Subcutaneous adipose tissue (tissue), 4 donors: ENCODE results near the gene SPTBN1. TPM values are rescaled to one million over a fixed set of nuclear protein-coding genes. Genes with fewer than 3 reads are reported as not detected.

Source experiments
- CTCF ChIP-seq: fragments of 450-650 bp; IDR thresholded peaks from one replicate; pipeline ENCODE4 v1.5.1; 2016; ENCODE audit warnings: low read depth, mild to moderate bottlenecking, control low read depth, antibody characterized with exemption, moderate library complexity
- total RNA-seq, 4 donors: library from RNA; depleted of rRNA; stranded (reverse); fragments of >200 nt; gene quantifications; one replicate each; pipeline ENCODE4 v1.1.0, GENCODE V29; 2016

SPTBN1 gene
- total RNA-seq, 4 donors from 2014 or later: 655 to 1,523 (median 889) TPM

- TF ChIP-seq CTCF: no peak
These were observed 57.2 kb downstream of the SPTBN1 start for GRCh38 chr2:54513363-54513715.

DNA sequence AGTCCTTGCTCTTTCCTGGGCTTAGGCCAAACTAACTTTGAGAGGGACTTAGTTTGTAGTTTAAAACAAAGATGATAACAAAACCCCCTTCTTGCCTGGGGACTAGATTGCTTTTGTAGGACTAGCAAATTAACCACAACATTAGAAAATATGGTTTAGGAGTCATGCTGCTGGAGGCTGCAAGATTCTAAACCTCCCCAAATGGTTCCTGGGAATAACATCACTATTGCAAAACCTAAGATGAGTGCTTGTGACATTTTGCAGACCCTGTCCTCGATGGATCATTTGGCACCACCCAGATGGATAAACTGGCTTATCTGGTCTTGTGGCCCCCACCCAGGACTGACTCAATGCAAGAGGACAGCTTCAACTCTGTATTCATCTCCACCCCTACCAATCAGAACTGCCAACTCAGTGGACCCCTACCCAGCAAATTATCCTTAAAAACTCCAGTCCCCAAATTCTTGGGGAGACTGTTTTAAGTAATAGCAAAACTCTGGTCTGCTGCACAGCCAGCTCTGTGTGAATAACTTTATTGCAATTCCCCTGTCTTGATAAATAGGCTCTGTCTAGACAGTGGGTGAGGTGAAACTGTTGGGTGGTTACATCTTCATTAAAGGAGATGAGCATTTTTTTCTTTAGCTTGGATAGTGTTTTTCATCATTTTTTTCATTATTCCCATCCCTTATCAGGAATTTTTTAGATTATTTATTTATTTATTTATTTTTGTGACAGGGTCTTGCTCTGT is 58.9 kb downstream of the SPTBN1 start:
- TF ChIP-seq CTCF: no peak

GRCh38 chr2:54516842-54517241 is 60.7 kb downstream of the SPTBN1 start:
- TF ChIP-seq CTCF: no peak

DNA sequence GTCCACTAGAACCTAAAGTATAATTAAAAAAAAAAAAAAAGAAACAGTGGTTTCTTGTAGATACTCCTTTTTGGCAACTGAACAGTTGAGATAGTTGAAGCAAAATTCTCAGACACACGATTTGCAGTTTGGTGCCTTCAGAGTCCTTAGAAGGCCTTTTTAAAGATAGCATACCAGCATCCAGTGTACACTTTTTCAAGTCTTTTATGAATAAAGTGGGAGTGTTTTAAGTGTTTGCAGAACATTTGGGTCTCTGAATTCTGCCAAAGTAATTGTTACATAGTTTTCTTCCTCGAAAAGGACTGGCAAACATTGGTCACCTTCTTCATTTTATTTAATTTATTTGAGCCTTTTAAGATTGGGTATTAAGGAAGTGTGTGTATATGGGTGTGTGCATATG is 62.3 kb downstream of the SPTBN1 start:
- no peak for TF ChIP-seq CTCF

GRCh38 chr2:54519841-54520459 is 63.8 kb downstream of the SPTBN1 start:
- TF ChIP-seq CTCF: no peak

- TF ChIP-seq CTCF: no peak
These were observed 64.6 kb downstream of the SPTBN1 start for GRCh38 chr2:54520687-54521086.

GRCh38 chr2:54522624-54523281 is 66.6 kb downstream of the SPTBN1 start:
- TF ChIP-seq CTCF: no peak
